Measurements from ENCODE around the gene STAT6. TPM values are rescaled to one million over a fixed set of nuclear protein-coding genes. Genes with fewer than 3 reads are reported as not detected.

STAT6 gene
- polyA plus RNA-seq, 1 experiment, result 79.5 TPM

DNA sequence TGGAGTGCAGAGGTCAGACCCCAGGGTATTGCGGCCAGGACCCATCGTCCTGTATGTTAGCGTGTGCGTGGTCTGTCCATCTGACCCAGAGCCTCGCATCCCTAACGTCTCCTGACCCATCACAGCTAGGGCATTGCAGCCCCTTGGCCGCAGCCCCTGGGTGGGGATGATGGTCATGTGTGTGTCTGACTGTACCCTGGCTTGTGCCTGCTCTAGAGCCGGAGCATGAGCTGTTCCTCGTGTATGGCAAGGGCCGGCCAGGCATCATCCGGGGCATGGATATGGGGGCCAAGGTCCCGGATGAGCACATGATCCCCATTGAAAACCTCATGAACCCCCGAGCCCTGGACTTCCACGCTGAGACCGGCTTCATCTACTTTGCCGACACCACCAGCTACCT, 47.0 kb upstream of the STAT6 start:
- Histone ChIP-seq H3K27ac (ENCODE audit: low read depth, low read length) (no peak overlapping the region), H3K9me3 (ENCODE audit: control insufficient read depth, insufficient read depth, low read length) (no peaks in the 10 kb centered on the region), H3K4me3 (ENCODE audit: low read depth, low read length) (no peak overlapping the region), H3K27me3 (ENCODE audit: control insufficient read depth, insufficient read depth, low read length) (no peaks in the 10 kb centered on the region)
- CTCF ChIA-PET, result interaction anchor here (0.8 to 1.5 kb wide), 2 partner anchors 15 to 34 kb away, joined by 3 to 8 read pairs; no protein-coding TSS in a partner anchor
- DNase-seq (ENCODE audit: low read depth, low spot score), result no peak
- TF ChIP-seq, protein P1, sequence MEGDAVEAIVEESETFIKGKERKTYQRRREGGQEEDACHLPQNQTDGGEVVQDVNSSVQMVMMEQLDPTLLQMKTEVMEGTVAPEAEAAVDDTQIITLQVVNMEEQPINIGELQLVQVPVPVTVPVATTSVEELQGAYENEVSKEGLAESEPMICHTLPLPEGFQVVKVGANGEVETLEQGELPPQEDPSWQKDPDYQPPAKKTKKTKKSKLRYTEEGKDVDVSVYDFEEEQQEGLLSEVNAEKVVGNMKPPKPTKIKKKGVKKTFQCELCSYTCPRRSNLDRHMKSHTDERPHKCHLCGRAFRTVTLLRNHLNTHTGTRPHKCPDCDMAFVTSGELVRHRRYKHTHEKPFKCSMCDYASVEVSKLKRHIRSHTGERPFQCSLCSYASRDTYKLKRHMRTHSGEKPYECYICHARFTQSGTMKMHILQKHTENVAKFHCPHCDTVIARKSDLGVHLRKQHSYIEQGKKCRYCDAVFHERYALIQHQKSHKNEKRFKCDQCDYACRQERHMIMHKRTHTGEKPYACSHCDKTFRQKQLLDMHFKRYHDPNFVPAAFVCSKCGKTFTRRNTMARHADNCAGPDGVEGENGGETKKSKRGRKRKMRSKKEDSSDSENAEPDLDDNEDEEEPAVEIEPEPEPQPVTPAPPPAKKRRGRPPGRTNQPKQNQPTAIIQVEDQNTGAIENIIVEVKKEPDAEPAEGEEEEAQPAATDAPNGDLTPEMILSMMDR (IDR thresholded peaks at IDR 0.05; ENCODE audit: low read depth, low read length), result no peak
- POLR2A ChIA-PET, result interaction anchor here (0.6 to 1.0 kb wide), 3 partner anchors 9 to 14 kb away, joined by 3 read pairs; no protein-coding TSS in a partner anchor

DNA sequence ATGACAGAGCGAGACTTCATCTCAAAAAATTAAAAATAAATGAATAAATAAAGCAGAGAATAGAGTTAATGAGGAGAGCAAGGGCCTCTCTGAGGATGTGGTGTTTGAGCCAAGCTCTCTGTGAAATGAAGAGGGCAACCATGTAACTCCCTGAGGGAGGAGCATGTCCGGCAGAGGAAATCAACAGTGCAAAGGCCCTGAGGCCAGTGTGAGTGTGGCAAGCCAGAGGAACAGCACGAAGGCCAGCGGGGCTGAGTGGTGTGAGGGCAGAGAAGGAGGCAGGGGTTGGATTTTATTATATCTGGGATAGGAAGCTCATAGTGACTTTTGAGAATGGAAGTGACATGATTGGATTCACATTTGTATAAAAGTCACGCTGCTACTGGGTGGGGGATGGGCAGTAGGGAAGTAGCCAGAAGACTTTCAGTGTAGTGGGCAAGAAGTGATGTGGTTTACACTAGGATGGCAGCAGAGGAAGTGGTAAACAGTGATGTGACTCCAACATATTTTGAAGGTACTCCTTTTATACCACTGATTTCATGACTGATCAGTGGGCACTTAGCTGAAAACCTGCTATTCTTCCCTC, 46.5 kb upstream of the STAT6 start:
- POLR2A ChIA-PET, result interaction anchor here (0.6 to 1.0 kb wide), 2 partner anchors 9 to 15 kb away, joined by 3 read pairs; no protein-coding TSS in a partner anchor
- H3K27me3 ChIP-seq (ENCODE audit: control insufficient read depth, insufficient read depth, low read length), result no peaks in the 10 kb centered on the region
- TF ChIP-seq, protein P1 (IDR thresholded peaks at IDR 0.05; ENCODE audit: low read depth, low read length), result no peak
- no peaks in the 10 kb centered on the region for H3K9me3 ChIP-seq (ENCODE audit: control insufficient read depth, insufficient read depth, low read length)
- H3K27ac ChIP-seq (ENCODE audit: low read depth, low read length), result no peak overlapping the region
- DNase-seq (ENCODE audit: low read depth, low spot score), result no peak
- CTCF ChIA-PET, result interaction anchor here (0.8 to 1.5 kb wide), 2 partner anchors 16 to 34 kb away, joined by 3 to 8 read pairs; no protein-coding TSS in a partner anchor
- no peak overlapping the region for H3K4me3 ChIP-seq (ENCODE audit: low read depth, low read length)

DNA sequence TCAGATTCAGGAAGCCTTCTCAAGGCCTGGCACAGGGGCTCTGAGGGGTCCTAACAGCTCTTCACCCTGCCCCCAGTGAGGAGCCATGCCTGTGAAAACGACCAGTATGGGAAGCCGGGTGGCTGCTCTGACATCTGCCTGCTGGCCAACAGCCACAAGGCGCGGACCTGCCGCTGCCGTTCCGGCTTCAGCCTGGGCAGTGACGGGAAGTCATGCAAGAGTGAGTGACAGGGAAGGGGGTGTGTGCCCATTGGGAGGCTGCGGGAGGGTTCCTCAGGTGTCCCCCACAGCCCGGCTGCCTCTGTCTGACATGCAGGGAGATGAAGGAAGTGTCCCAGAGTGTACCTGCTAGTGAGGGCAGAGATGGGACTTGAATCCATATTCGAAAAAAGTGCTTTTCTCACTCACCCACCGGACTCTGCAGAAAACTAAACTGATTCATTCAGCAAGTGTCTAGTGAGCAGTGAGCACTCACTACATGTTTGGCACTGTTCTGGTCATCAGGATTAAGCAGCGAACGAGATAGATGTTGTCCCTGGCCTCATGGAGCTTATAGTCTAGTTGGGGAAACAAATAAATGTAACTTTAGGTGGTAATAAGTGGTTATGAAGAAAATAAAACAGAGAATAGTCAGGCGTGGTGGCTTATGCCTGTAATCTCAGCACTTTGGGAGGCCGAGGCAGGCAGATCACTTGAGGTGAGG, 45.7 kb upstream of the STAT6 start:
- TF ChIP-seq, protein P1 (IDR thresholded peaks at IDR 0.05; ENCODE audit: low read depth, low read length), result no peak
- Histone ChIP-seq H3K9me3 (ENCODE audit: control insufficient read depth, insufficient read depth, low read length) (no peaks in the 10 kb centered on the region), H3K27ac (ENCODE audit: low read depth, low read length) (no peak overlapping the region), H3K4me3 (ENCODE audit: low read depth, low read length) (no peak overlapping the region), H3K27me3 (ENCODE audit: control insufficient read depth, insufficient read depth, low read length) (no peaks in the 10 kb centered on the region)
- ChIA-PET CTCF (interaction anchor here (1.5 kb wide), 1 partner anchor 33 kb away, joined by 8 read pairs; no protein-coding TSS in a partner anchor), POLR2A (interaction anchor here (1.0 kb wide), 1 partner anchor 8 kb away, joined by 3 read pairs; no protein-coding TSS in a partner anchor)
- no peak for DNase-seq (ENCODE audit: low read depth, low spot score)

DNA sequence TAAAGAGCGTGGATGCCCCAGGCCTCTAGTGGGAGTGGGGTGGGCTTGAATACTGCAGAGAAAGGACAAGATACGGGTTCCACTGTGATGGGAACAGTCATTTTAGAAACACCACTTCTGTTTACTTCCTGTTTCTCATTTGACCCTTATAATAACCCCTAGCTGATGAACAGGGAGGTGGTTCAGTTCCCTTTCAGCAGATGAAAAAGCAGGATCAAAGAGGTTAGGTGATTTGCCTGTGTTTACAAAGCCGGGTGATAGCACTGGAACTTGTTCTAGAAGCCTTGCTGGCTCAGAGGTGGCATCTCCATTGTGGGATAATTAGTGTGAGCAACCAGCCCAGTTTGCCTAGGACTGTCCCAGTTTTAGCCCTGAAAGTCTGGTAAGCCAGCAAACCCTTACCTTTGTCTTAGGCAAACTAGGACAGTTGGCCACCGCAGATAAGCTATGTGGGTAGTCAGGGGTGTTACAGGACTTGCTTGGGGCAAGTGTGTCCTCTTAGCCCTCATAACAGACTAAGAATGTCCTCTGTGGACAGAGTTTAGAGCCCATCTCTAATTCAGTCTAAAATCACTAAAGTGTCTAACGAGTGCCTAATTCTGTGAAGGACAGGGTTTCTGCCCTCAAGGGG, 43.8 kb upstream of the STAT6 start:
- Histone ChIP-seq H3K27ac (ENCODE audit: low read depth, low read length) (no peak overlapping the region), H3K4me3 (ENCODE audit: low read depth, low read length) (no peak overlapping the region), H3K27me3 (ENCODE audit: control insufficient read depth, insufficient read depth, low read length) (no peaks in the 10 kb centered on the region), H3K9me3 (ENCODE audit: control insufficient read depth, insufficient read depth, low read length) (no peaks in the 10 kb centered on the region)
- POLR2A ChIA-PET, result no interaction called here
- no peak for DNase-seq (ENCODE audit: low read depth, low spot score)
- TF ChIP-seq, protein P1 (IDR thresholded peaks at IDR 0.05; ENCODE audit: low read depth, low read length), result no peak
- CTCF ChIA-PET, result no interaction called here
